ENCODE data around the gene EXOC4. TPM values are rescaled to one million over a fixed set of nuclear protein-coding genes. Genes with fewer than 3 reads are reported as not detected.

EXOC4 gene
- total RNA-seq, 2 donors from 2014 or later, result 106 to 115 TPM

DNA sequence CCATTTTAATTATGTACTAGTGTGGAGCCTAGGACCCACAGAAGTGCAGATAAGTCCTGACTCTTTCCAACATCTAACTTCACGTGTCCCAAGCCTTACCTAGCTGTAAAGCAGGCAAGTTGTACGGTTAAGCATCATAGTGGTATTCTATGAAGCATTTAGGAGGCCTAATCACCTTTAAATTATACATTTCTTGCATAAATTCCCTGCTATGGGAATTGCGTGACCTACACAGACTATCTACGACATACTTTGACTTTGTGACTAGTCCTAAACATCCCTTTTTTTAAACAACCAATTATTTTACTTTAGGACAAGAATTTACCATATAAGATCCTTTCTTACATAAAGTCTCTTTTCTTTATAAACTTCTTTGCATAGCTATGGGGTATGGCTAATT, 836.6 kb downstream of the EXOC4 start:
- Mint-ChIP-seq H3K9me3 (peaks cover 95% of the 10 kb centered on the region), H3K27me3 (ENCODE audit: insufficient read depth) (no peaks in the 10 kb centered on the region), H3K27ac (no peak overlapping the region), H3K4me3 (no peak overlapping the region), H3K4me1 (no peaks in the 10 kb centered on the region), H3K36me3 (ENCODE audit: low read depth) (peaks cover 21% of the 10 kb centered on the region)
- no peak for DNase-seq
- H3K4me1 ChIP-seq (ENCODE audit: control insufficient read depth, insufficient read depth, low read length), result no peaks in the 10 kb centered on the region
- 61 to 93% methylated on average over 3 to 4 of the region's 4 CpGs for WGBS, 2 experiments (ENCODE audit: insufficient coverage in 1 of 2, insufficient read length in 1 of 2)
- H3K36me3 ChIP-seq (ENCODE audit: control insufficient read depth, insufficient read depth, low read length), result no peaks in the 10 kb centered on the region
- TF ChIP-seq, protein P1, sequence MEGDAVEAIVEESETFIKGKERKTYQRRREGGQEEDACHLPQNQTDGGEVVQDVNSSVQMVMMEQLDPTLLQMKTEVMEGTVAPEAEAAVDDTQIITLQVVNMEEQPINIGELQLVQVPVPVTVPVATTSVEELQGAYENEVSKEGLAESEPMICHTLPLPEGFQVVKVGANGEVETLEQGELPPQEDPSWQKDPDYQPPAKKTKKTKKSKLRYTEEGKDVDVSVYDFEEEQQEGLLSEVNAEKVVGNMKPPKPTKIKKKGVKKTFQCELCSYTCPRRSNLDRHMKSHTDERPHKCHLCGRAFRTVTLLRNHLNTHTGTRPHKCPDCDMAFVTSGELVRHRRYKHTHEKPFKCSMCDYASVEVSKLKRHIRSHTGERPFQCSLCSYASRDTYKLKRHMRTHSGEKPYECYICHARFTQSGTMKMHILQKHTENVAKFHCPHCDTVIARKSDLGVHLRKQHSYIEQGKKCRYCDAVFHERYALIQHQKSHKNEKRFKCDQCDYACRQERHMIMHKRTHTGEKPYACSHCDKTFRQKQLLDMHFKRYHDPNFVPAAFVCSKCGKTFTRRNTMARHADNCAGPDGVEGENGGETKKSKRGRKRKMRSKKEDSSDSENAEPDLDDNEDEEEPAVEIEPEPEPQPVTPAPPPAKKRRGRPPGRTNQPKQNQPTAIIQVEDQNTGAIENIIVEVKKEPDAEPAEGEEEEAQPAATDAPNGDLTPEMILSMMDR (conservative IDR thresholded peaks at IDR 0.05), result no peak
- H3K4me3 ChIP-seq (ENCODE audit: low read length), result peak overlapping the region; percentile 52
- no peak overlapping the region for H3K9ac ChIP-seq (ENCODE audit: extremely low read depth, low read length, poor library complexity, severe bottlenecking)
- no peaks in the 10 kb centered on the region for H3K27me3 ChIP-seq (ENCODE audit: control insufficient read depth, insufficient read depth, low read length, poor library complexity, severe bottlenecking)
- H3K27ac ChIP-seq (ENCODE audit: low read depth, low read length), result no peak overlapping the region
- H3K9me3 ChIP-seq (ENCODE audit: control insufficient read depth, low read length), result peaks cover 81% of the 10 kb centered on the region

DNA sequence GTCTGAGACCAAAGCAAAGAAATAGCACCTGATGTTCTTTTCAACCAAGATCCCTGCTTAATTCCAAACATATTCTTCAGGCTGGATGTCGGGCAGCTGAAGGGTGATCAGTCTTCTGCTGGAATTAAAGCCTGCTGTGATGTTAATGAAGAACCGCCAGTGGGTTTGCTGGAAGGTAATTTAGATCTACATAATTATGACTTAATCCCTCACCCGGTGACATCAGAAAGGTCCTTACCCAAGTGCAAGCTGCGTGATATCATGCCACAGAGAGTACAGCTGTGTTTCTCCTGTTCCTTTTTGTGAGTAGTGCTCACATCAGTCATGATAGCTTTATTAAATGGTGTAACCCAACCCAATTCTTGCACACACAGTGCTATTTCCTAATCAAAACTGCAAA, 845.2 kb downstream of the EXOC4 start:
- TF ChIP-seq, protein P1 (conservative IDR thresholded peaks at IDR 0.05), result no peak
- Histone ChIP-seq H3K9me3 (ENCODE audit: control insufficient read depth, low read length) (peaks cover 20% of the 10 kb centered on the region), H3K27ac (ENCODE audit: low read depth, low read length) (no peak overlapping the region), H3K36me3 (ENCODE audit: control insufficient read depth, insufficient read depth, low read length) (no peaks in the 10 kb centered on the region), H3K9ac (ENCODE audit: extremely low read depth, low read length, poor library complexity, severe bottlenecking) (no peak overlapping the region), H3K4me3 (ENCODE audit: low read length) (no peak overlapping the region), H3K4me1 (ENCODE audit: control insufficient read depth, insufficient read depth, low read length) (no peaks in the 10 kb centered on the region), H3K27me3 (ENCODE audit: control insufficient read depth, insufficient read depth, low read length, poor library complexity, severe bottlenecking) (no peaks in the 10 kb centered on the region)
- H3K27ac Mint-ChIP-seq, result no peak overlapping the region
- 85 to 90% methylated on average over 2 to 4 of the region's 4 CpGs for WGBS, 2 experiments (ENCODE audit: insufficient coverage in 1 of 2, insufficient read length in 1 of 2)
- no peaks in the 10 kb centered on the region for H3K4me1 Mint-ChIP-seq
- H3K36me3 Mint-ChIP-seq (ENCODE audit: low read depth), result peaks cover 2% of the 10 kb centered on the region
- peaks cover 40% of the 10 kb centered on the region for H3K9me3 Mint-ChIP-seq
- DNase-seq, result no peak
- H3K4me3 Mint-ChIP-seq, result no peak overlapping the region
- no peaks in the 10 kb centered on the region for H3K27me3 Mint-ChIP-seq (ENCODE audit: insufficient read depth)

DNA sequence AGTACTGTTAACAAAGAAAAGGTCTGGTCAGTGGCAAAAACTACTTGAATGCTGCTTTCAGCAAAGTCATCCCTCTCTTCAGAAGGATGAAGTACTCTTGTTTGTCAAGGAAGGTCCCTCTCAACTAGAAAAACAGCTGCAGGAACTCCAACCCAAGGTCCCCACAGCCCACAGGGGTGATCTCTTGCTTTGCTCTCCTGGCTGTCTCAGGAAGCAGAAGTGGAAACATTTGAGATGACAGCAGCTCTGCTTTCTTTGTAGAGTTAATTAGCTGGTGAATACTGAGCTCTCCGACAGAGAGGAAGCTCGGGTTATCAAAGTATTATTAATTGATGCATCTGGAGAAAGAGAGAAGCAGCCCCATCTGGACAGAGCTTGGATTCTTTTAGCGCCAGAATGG, 848.8 kb downstream of the EXOC4 start:
- no peaks in the 10 kb centered on the region for H3K36me3 ChIP-seq (ENCODE audit: control insufficient read depth, insufficient read depth, low read length)
- Mint-ChIP-seq H3K36me3 (ENCODE audit: low read depth) (no peaks in the 10 kb centered on the region), H3K4me3 (no peak overlapping the region), H3K27me3 (ENCODE audit: insufficient read depth) (no peaks in the 10 kb centered on the region), H3K4me1 (no peaks in the 10 kb centered on the region), H3K9me3 (peaks cover 8% of the 10 kb centered on the region), H3K27ac (no peak overlapping the region)
- DNase-seq, result no peak
- no peaks in the 10 kb centered on the region for H3K27me3 ChIP-seq (ENCODE audit: control insufficient read depth, insufficient read depth, low read length, poor library complexity, severe bottlenecking)
- no peak overlapping the region for H3K27ac ChIP-seq (ENCODE audit: low read depth, low read length)
- TF ChIP-seq, protein P1 (conservative IDR thresholded peaks at IDR 0.05), result no peak
- no peak overlapping the region for H3K9ac ChIP-seq (ENCODE audit: extremely low read depth, low read length, poor library complexity, severe bottlenecking)
- WGBS, 2 experiments (ENCODE audit: insufficient coverage in 1 of 2, insufficient read length in 1 of 2), result 96% methylated on average over 3 of the region's 3 CpGs; no CpG with 5 or more reads in 1 of the 2 experiments
- H3K4me1 ChIP-seq (ENCODE audit: control insufficient read depth, insufficient read depth, low read length), result no peaks in the 10 kb centered on the region
- no peaks in the 10 kb centered on the region for H3K9me3 ChIP-seq (ENCODE audit: control insufficient read depth, low read length)
- no peak overlapping the region for H3K4me3 ChIP-seq (ENCODE audit: low read length)
